Thymus (tissue), 11 donors: ENCODE data around the gene MEGF11. TPM values are rescaled to one million over a fixed set of nuclear protein-coding genes. Genes with fewer than 3 reads are reported as not detected.

Experiments
- DNase-seq, 9 donors: peaks; one replicate each; pipeline ENCODE4 v3.0.0-alpha.2; 2013; ENCODE audit warnings: low spot score in 9 of 9, low read depth in 6 of 9, missing footprints in 1 of 9
- H3K27ac ChIP-seq, 2 donors: one replicate each; pipeline ENCODE4 v1.5.1; 2013; ENCODE audit warnings: control low read depth in 1 of 2, low read depth in 1 of 2, low read length in 1 of 2, mild to moderate bottlenecking in 1 of 2, moderate library complexity in 1 of 2
- H3K27me3 ChIP-seq, 2 donors: one replicate each; pipeline ENCODE4 v1.5.1; 2013; ENCODE audit warnings: low read length in 1 of 2; ENCODE audit not compliant: control insufficient read depth in 2 of 2, insufficient read depth in 1 of 2
- H3K36me3 ChIP-seq, 2 donors: one replicate each; pipeline ENCODE4 v1.5.1; 2013; ENCODE audit warnings: low read length in 1 of 2, mild to moderate bottlenecking in 1 of 2, moderate library complexity in 1 of 2; ENCODE audit not compliant: control insufficient read depth in 2 of 2, insufficient read depth in 2 of 2
- H3K4me1 ChIP-seq, 2 donors: one replicate each; pipeline ENCODE4 v1.5.1; 2013; ENCODE audit warnings: low read length in 2 of 2; ENCODE audit not compliant: control insufficient read depth in 2 of 2, insufficient read depth in 2 of 2
- H3K4me3 ChIP-seq, 2 donors: one replicate each; pipeline ENCODE4 v1.5.1; 2013; ENCODE audit warnings: low read length in 2 of 2, control low read depth in 1 of 2, mild to moderate bottlenecking in 1 of 2
- H3K9me3 ChIP-seq, 2 donors: one replicate each; pipeline ENCODE4 v1.5.1; 2013; ENCODE audit warnings: low read length in 1 of 2, mild to moderate bottlenecking in 1 of 2; ENCODE audit not compliant: control insufficient read depth in 2 of 2, insufficient read depth in 1 of 2
- WGBS: extraction: QIAGEN DNeasy Blood & Tissue Kit; methylation state at CpG from one replicate; pipeline ENCODE4 v1.1.7; 2013; 5-methylcytosine and 5-hydroxymethylcytosine counted together
- polyA plus RNA-seq: library from polyadenylated mRNA; stranded (reverse); fragments of 200-250 nt; gene quantifications from one replicate; pipeline ENCODE4 v1.2.3, GENCODE V29; 2013
- total RNA-seq: library from RNA; stranded (reverse); fragments of 120-200 nt; gene quantifications from one replicate; pipeline ENCODE4 v1.2.4, GENCODE V29; 2013
- donor health status: healthy.

The MEGF11 gene
- total and polyA plus RNA-seq, 2 donors, result 0.28 to 0.66 TPM

- no peak for DNase-seq
- Histone ChIP-seq H3K9me3 (no peaks in the 10 kb centered on the region), H3K4me1 (peaks cover 0 to 15% of the 10 kb centered on the region in 2 donors), H3K27me3 (no peaks in the 10 kb centered on the region), H3K36me3 (no peaks in the 10 kb centered on the region), H3K4me3 (no peak overlapping the region), H3K27ac (no peak overlapping the region)
- 92% methylated on average over 3 of the region's 3 CpGs for WGBS
These were observed 114.5 kb downstream of the MEGF11 start for GRCh38 chr15:66138892-66139590.

- Histone ChIP-seq H3K4me1 (peaks cover 0 to 15% of the 10 kb centered on the region in 2 donors), H3K4me3 (no peak overlapping the region), H3K27me3 (no peaks in the 10 kb centered on the region), H3K27ac (no peak overlapping the region), H3K9me3 (no peaks in the 10 kb centered on the region), H3K36me3 (no peaks in the 10 kb centered on the region)
- WGBS, result 93% methylated on average over 10 of the region's 10 CpGs
- DNase-seq, result no peak
These were observed 115.3 kb downstream of the MEGF11 start for GRCh38 chr15:66138096-66138783.

- H3K27ac ChIP-seq, result no peak overlapping the region
- H3K9me3 ChIP-seq, result no peaks in the 10 kb centered on the region
- H3K27me3 ChIP-seq, result no peaks in the 10 kb centered on the region
- H3K4me1 ChIP-seq, result peaks cover 0 to 5% of the 10 kb centered on the region in 2 donors
- H3K4me3 ChIP-seq, result no peak overlapping the region
- no peaks in the 10 kb centered on the region for H3K36me3 ChIP-seq
- no peak for DNase-seq
- 93% methylated on average over 2 of the region's 2 CpGs for WGBS
These were observed 116.6 kb downstream of the MEGF11 start for GRCh38 chr15:66136948-66137347.

- Histone ChIP-seq H3K9me3 (no peaks in the 10 kb centered on the region), H3K4me1 (peaks cover 0 to 2% of the 10 kb centered on the region in 2 donors), H3K36me3 (no peaks in the 10 kb centered on the region), H3K27ac (no peak overlapping the region), H3K4me3 (no peak overlapping the region), H3K27me3 (no peaks in the 10 kb centered on the region)
- WGBS, result 100% methylated on average over 1 of the region's 1 CpG
- DNase-seq, result no peak
These were observed 117.9 kb downstream of the MEGF11 start for GRCh38 chr15:66135664-66136063.

GRCh38 chr15:66134284-66134683, 119.3 kb downstream of the MEGF11 start:
- H3K4me3 ChIP-seq, result no peak overlapping the region
- 92% methylated on average over 3 of the region's 3 CpGs for WGBS
- no peaks in the 10 kb centered on the region for H3K9me3 ChIP-seq
- no peaks in the 10 kb centered on the region for H3K36me3 ChIP-seq
- DNase-seq, result no peak
- no peaks in the 10 kb centered on the region for H3K27me3 ChIP-seq
- H3K4me1 ChIP-seq, result peaks cover 0 to 2% of the 10 kb centered on the region in 2 donors
- no peak overlapping the region for H3K27ac ChIP-seq

- H3K27ac ChIP-seq, result no peak overlapping the region
- 95% methylated on average over 10 of the region's 10 CpGs for WGBS
- no peaks in the 10 kb centered on the region for H3K36me3 ChIP-seq
- peaks cover 0 to 5% of the 10 kb centered on the region in 2 donors for H3K27me3 ChIP-seq
- no peaks in the 10 kb centered on the region for H3K9me3 ChIP-seq
- H3K4me1 ChIP-seq, result peaks cover 0 to 2% of the 10 kb centered on the region in 2 donors
- DNase-seq, result no peak
- no peak overlapping the region for H3K4me3 ChIP-seq
These were observed 120.2 kb downstream of the MEGF11 start for GRCh38 chr15:66133247-66133885.

- Histone ChIP-seq H3K9me3 (no peaks in the 10 kb centered on the region), H3K27me3 (peaks cover 0 to 7% of the 10 kb centered on the region in 2 donors), H3K27ac (no peak overlapping the region), H3K4me3 (no peak overlapping the region), H3K4me1 (peaks cover 0 to 2% of the 10 kb centered on the region in 2 donors), H3K36me3 (no peaks in the 10 kb centered on the region)
- 85% methylated on average over 5 of the region's 5 CpGs for WGBS
- DNase-seq, result no peak
These were observed 121.2 kb downstream of the MEGF11 start for GRCh38 chr15:66132251-66132816.

GRCh38 chr15:66131831-66132230, 121.7 kb downstream of the MEGF11 start:
- peaks cover 0 to 7% of the 10 kb centered on the region in 2 donors for H3K27me3 ChIP-seq
- no peaks in the 10 kb centered on the region for H3K36me3 ChIP-seq
- WGBS, result over 99% methylated on average over 6 of the region's 6 CpGs
- no peak overlapping the region for H3K27ac ChIP-seq
- peaks cover 0 to 3% of the 10 kb centered on the region in 2 donors for H3K4me1 ChIP-seq
- no peak overlapping the region for H3K4me3 ChIP-seq
- H3K9me3 ChIP-seq, result no peaks in the 10 kb centered on the region
- DNase-seq, result no peak

GRCh38 chr15:66131200-66131599, 122.3 kb downstream of the MEGF11 start:
- Histone ChIP-seq H3K9me3 (no peaks in the 10 kb centered on the region), H3K4me3 (no peak overlapping the region), H3K27me3 (peaks cover 0 to 7% of the 10 kb centered on the region in 2 donors), H3K4me1 (peaks cover 0 to 8% of the 10 kb centered on the region in 2 donors), H3K36me3 (no peaks in the 10 kb centered on the region), H3K27ac (no peak overlapping the region)
- no peak for DNase-seq
- 88% methylated on average over 4 of the region's 4 CpGs for WGBS
